Nephron (organoid): ENCODE data around the gene FDPS.
A peak's percentile ranks its signal among the peaks of the same experiment; 100 is the strongest.

Experiments
- H3K27ac Mint-ChIP-seq, 3 experiments: 2 replicates each; pipeline ENCODE4 v1.8.0; 2020; ENCODE audit warnings: mixed read lengths in 3 of 3, mild to moderate bottlenecking in 2 of 3, moderate library complexity in 1 of 3
- H3K27me3 Mint-ChIP-seq: 2 replicates; pipeline ENCODE4 v1.8.0; 2021; ENCODE audit warnings: low read depth, mild to moderate bottlenecking, moderate library complexity, mixed read lengths
- H3K36me3 Mint-ChIP-seq: 2 replicates; pipeline ENCODE4 v1.8.0; 2020; ENCODE audit warnings: low read depth, mixed read lengths
- H3K4me1 Mint-ChIP-seq: 2 replicates; pipeline ENCODE4 v1.8.0; 2020; ENCODE audit warnings: mixed read lengths
- H3K4me3 Mint-ChIP-seq, 3 experiments: 2 replicates each; pipeline ENCODE4 v1.8.0; 2020; ENCODE audit warnings: mild to moderate bottlenecking in 3 of 3, mixed read lengths in 3 of 3, moderate library complexity in 2 of 3
- H3K9me3 Mint-ChIP-seq: 2 replicates; pipeline ENCODE4 v1.8.0; 2020; ENCODE audit warnings: mixed read lengths
- CTCF ChIP-seq, 3 experiments: fragments of 200-600 bp; sonication (generic); IDR thresholded peaks; one replicate each; pipeline ENCODE4 v1.5.0; 2021; ENCODE audit warnings: antibody characterized with exemption in 3 of 3; ENCODE audit not compliant: unreplicated experiment in 3 of 3

Gene FDPS

GRCh38 chr1:155297384-155297783 is 11.3 kb upstream of the FDPS start:
- Mint-ChIP-seq H3K4me3 (peak overlapping the region in 1 of 3 experiments; percentile 10), H3K27ac (no peak overlapping the region), H3K9me3 (peaks cover 3% of the 10 kb centered on the region), H3K4me1 (peaks cover 13% of the 10 kb centered on the region), H3K36me3 (no peaks in the 10 kb centered on the region), H3K27me3 (peaks cover 44% of the 10 kb centered on the region)
- TF ChIP-seq CTCF (IDR thresholded peaks at IDR 0.05; ENCODE audit: unreplicated experiment in 3 of 3): no peak

GRCh38 chr1:155300024-155300423 is 8.6 kb upstream of the FDPS start:
- H3K4me1 Mint-ChIP-seq: peaks cover 14% of the 10 kb centered on the region
- peaks cover 28% of the 10 kb centered on the region for H3K27me3 Mint-ChIP-seq
- no peak overlapping the region for H3K27ac Mint-ChIP-seq
- no peak overlapping the region for H3K4me3 Mint-ChIP-seq
- H3K36me3 Mint-ChIP-seq: no peaks in the 10 kb centered on the region
- peaks cover 3% of the 10 kb centered on the region for H3K9me3 Mint-ChIP-seq
- no peak for TF ChIP-seq CTCF (IDR thresholded peaks at IDR 0.05; ENCODE audit: unreplicated experiment in 3 of 3)

- TF ChIP-seq CTCF (IDR thresholded peaks at IDR 0.05; ENCODE audit: unreplicated experiment in 3 of 3): no peak
- Mint-ChIP-seq H3K27ac (peak overlapping the region in 2 of 3 experiments; percentile 59 to 63), H3K36me3 (no peaks in the 10 kb centered on the region), H3K4me1 (peaks cover 18% of the 10 kb centered on the region), H3K9me3 (peaks cover 3% of the 10 kb centered on the region), H3K4me3 (no peak overlapping the region), H3K27me3 (peaks cover 22% of the 10 kb centered on the region)
These were observed 7.9 kb upstream of the FDPS start for GRCh38 chr1:155300553-155301329.

GRCh38 chr1:155301342-155301841 is 7.3 kb upstream of the FDPS start, which contains the start of gene PKLR:
Gene PKLR (minus strand): TSS chr1:155301438. CDS start chr1:155301395, 43 bp downstream.
- no peak for TF ChIP-seq CTCF (IDR thresholded peaks at IDR 0.05; ENCODE audit: unreplicated experiment in 3 of 3)

GRCh38 chr1:155304558-155305063 is 4.1 kb upstream of the FDPS start:
- no peak for TF ChIP-seq CTCF (IDR thresholded peaks at IDR 0.05; ENCODE audit: unreplicated experiment in 3 of 3)
- no peaks in the 10 kb centered on the region for H3K36me3 Mint-ChIP-seq
- H3K9me3 Mint-ChIP-seq: no peaks in the 10 kb centered on the region
- H3K27ac Mint-ChIP-seq: peak overlapping the region; percentile 57 to 98 (median 62)
- peak overlapping the region in 1 of 3 experiments; percentile 65 for H3K4me3 Mint-ChIP-seq
- H3K4me1 Mint-ChIP-seq: peaks cover 12% of the 10 kb centered on the region
- H3K27me3 Mint-ChIP-seq: no peaks in the 10 kb centered on the region

More at GRCh38 chr1:155301342-155301841, 7.3 kb upstream of the FDPS start, which contains the start of gene PKLR:
- no peaks in the 10 kb centered on the region for H3K36me3 Mint-ChIP-seq
- peak within 1 kb of the TSS in 2 of 3 experiments; percentile 59 to 63 for H3K27ac Mint-ChIP-seq
- peaks cover 16% of the 10 kb centered on the region for H3K27me3 Mint-ChIP-seq
- H3K4me3 Mint-ChIP-seq: no peak within 1 kb of the TSS
- peaks cover 3% of the 10 kb centered on the region for H3K9me3 Mint-ChIP-seq
- peaks cover 18% of the 10 kb centered on the region for H3K4me1 Mint-ChIP-seq
